Stimulated activated CD4-positive, alpha-beta T cell treated with anti-CD3 and anti-CD28 coated beads, Interleukin-15, amount 100 ng/mL, for 1 hour (primary cell): Measurements from ENCODE around the gene MCM9.
"Not testable (repeated sequence)": the region's sequence is repeated elsewhere in the genome, so short reads cannot be mapped to it uniquely, and the experiment has no call there.

Experiments
- DNase-seq, 2 donors: peaks; one replicate each; pipeline ENCODE4 v3.0.0-alpha.2; 2020; ENCODE audit warnings: low read depth in 1 of 2, low spot score in 1 of 2

MCM9 gene

GRCh38 chr6:118772886-118773285, 162.1 kb downstream of the MCM9 start:
- DNase-seq = no peak

- DNase-seq = no peak
These were observed 163.7 kb downstream of the MCM9 start for GRCh38 chr6:118771253-118771652.

- DNase-seq = no peak
These were observed 164.1 kb downstream of the MCM9 start for GRCh38 chr6:118770835-118771234.

- no peak for DNase-seq
These were observed 164.7 kb downstream of the MCM9 start for GRCh38 chr6:118770112-118770788.

GRCh38 chr6:118768904-118769325, 166.0 kb downstream of the MCM9 start:
- DNase-seq = no peak

GRCh38 chr6:118768441-118768840, 166.5 kb downstream of the MCM9 start:
- DNase-seq = no peak

GRCh38 chr6:118765316-118765715, 169.6 kb downstream of the MCM9 start:
- DNase-seq = not testable (repeated sequence)

GRCh38 chr6:118764766-118765165, 170.2 kb downstream of the MCM9 start:
- no peak for DNase-seq
